Spleen (tissue), 11 donors: ENCODE results near the gene AP4B1. TPM values are rescaled to one million over a fixed set of nuclear protein-coding genes. Genes with fewer than 3 reads are reported as not detected.

ENCODE experiments used
- DNase-seq: peaks from one replicate; pipeline ENCODE4 v3.0.0-alpha.2; 2020
- H3K27ac ChIP-seq, 8 donors: fragments of 200-600 bp; sonication (generic) in 7 of 8; 1 replicate in 4 of 8; 2 replicates in 4 of 8; pipeline versions ENCODE4 v1.5.0 to v1.8.0; 2016 to 2021; ENCODE audit warnings: inconsistent platforms in 4 of 8, mild to moderate bottlenecking in 4 of 8, moderate library complexity in 1 of 8
- H3K27me3 ChIP-seq, 7 donors: fragments of 200-600 bp; sonication (generic) in 6 of 7; replicated peaks in 1 of 7; 1 replicate in 4 of 7; 2 replicates in 3 of 7; pipeline versions ENCODE4 v1.5.0 to v1.8.0; 2016 to 2021; ENCODE audit warnings: inconsistent platforms in 3 of 7, mild to moderate bottlenecking in 1 of 7
- H3K36me3 ChIP-seq, 6 donors: fragments of 200-600 bp; sonication (generic) in 5 of 6; 1 replicate in 4 of 6; 2 replicates in 2 of 6; pipeline versions ENCODE4 v1.5.0 to v1.8.0; 2016 to 2021; ENCODE audit warnings: inconsistent platforms in 2 of 6
- H3K4me1 ChIP-seq, 6 donors: fragments of 200-600 bp; sonication (generic) in 5 of 6; 1 replicate in 3 of 6; 2 replicates in 3 of 6; pipeline versions ENCODE4 v1.5.0 to v1.8.0; 2016 to 2021; ENCODE audit warnings: inconsistent platforms in 3 of 6
- H3K4me3 ChIP-seq, 8 donors: fragments of 200-600 bp; sonication (generic) in 7 of 8; 1 replicate in 4 of 8; 2 replicates in 4 of 8; pipeline versions ENCODE4 v1.5.0 to v1.8.0; 2016 to 2021; ENCODE audit warnings: inconsistent platforms in 4 of 8, mild to moderate bottlenecking in 4 of 8, moderate library complexity in 2 of 8
- H3K9me3 ChIP-seq, 8 donors: fragments of 200-600 bp; sonication (generic) in 7 of 8; 1 replicate in 4 of 8; 2 replicates in 4 of 8; pipeline versions ENCODE4 v1.5.0 to v1.8.0; 2016 to 2021; ENCODE audit warnings: inconsistent platforms in 4 of 8
- POLR2A ChIP-seq, 3 donors: fragments of 450-650 bp; IDR thresholded peaks; one replicate each; pipeline ENCODE4 v1.5.1; 2017; ENCODE audit warnings: antibody characterized with exemption in 3 of 3, mild to moderate bottlenecking in 1 of 3
- POLR2AphosphoS5 ChIP-seq, 3 donors: sonication (generic); formaldehyde crosslinking; IDR thresholded peaks; one replicate each; pipeline ENCODE4 v1.5.1; 2017; ENCODE audit warnings: antibody characterized with exemption in 3 of 3
- WGBS, 5 donors: extraction: QIAGEN DNeasy Blood & Tissue Kit in 3 of 5; methylation state at CpG; one replicate each; pipeline versions ENCODE4 v1.1.5 to v1.1.7; 2013 to 2018; 5-methylcytosine and 5-hydroxymethylcytosine counted together
- intact Hi-C: fragments of 100-400 bp; cut with DNase I; formaldehyde crosslinking; loops from one replicate; pipeline ENCODE4 v1.15.0; 2023; ENCODE audit warnings: low total_unique reads
- polyA plus RNA-seq, 3 donors: library from polyadenylated mRNA; stranded (reverse); fragments of 200-250 nt; gene quantifications; one replicate each; pipeline ENCODE4 v1.2.1, GENCODE V29; 2013
- total RNA-seq, 7 donors: library from RNA; depleted of rRNA in 3 of 7; stranded (reverse); fragments of >200 nt in 3 of 7; fragmentation: NEBNext Ultra II Directional in 4 of 7; extraction: Animal tissue kit (Norgen Biotek cat#: 25700) in 4 of 7; gene quantifications; one replicate each; pipeline versions ENCODE4 v1.1.0 to v1.2.1, GENCODE V29; 2016 to 2021
- TF ChIP-seq, protein P1 (sequence below), 11 experiments: fragments of 200-600 bp in 7 of 11; fragments of 450-650 bp in 4 of 11; sonication (generic) in 4 of 11; IDR thresholded peaks in 8 of 11; conservative IDR thresholded peaks in 3 of 11; 1 replicate in 7 of 11; 2 replicates in 4 of 11; pipeline versions ENCODE4 v1.4.0 to v1.8.0; 2016 to 2021; ENCODE audit warnings: antibody characterized with exemption in 11 of 11, inconsistent platforms in 4 of 11, mild to moderate bottlenecking in 1 of 11
- donor health status: healthy with polysubstance abuse.
- donor health status: DM: no; HTN: no; CAD: no; lungs with moderate emphysema.
- donor health status: DM: no; HTN: no; CAD: no.
- donor health status: Bipolar disorder and iron deficiency.
- donor health status: healthy.
- donor health status: DM: no; HTN: no; CAD: no.
- donor health status: DM: yes; HTN: yes; CAD: no.

The AP4B1 gene
- total and polyA plus RNA-seq, 10 donors, result 23.9 to 58.0 (median 32.3) TPM

DNA sequence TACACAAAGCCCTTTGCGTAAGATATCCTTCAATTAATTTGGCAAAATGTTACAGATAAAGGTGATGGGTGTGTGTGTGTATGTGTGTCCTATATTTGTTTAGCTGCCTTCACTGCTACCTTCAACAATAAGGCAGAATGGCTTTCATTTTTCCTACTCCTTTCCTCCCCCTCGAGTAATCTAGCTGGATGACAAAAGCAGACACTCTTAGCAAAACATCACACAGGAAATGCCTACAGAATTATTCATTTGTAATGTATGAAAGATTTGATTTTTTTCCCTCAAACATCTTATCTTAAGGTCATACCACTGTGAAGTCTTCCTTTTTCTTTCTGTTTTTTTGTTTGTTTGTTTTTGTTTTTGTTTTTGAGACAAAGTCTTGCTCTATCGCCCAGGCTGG, 43.7 kb downstream of the AP4B1 start:
- Histone ChIP-seq H3K27me3 (no peaks in the 10 kb centered on the region), H3K27ac (peak overlapping the region; percentile 20 to 80 (median 75)), H3K9me3 (no peaks in the 10 kb centered on the region), H3K4me1 (peaks cover 32 to 89% (median 58%) of the 10 kb centered on the region in 6 donors), H3K4me3 (no peak overlapping the region), H3K36me3 (peaks cover 0 to 26% (median 1%) of the 10 kb centered on the region in 6 donors)
- WGBS, 5 donors, result 56 to 65% (median 61%) methylated on average over 3 of the region's 3 CpGs
- no peak for DNase-seq
- intact Hi-C loops, result no loop called here
- TF ChIP-seq POLR2A (IDR thresholded peaks at IDR 0.05) (no peak), POLR2AphosphoS5 (IDR thresholded peaks at IDR 0.05) (no peak)
- TF ChIP-seq, protein P1, sequence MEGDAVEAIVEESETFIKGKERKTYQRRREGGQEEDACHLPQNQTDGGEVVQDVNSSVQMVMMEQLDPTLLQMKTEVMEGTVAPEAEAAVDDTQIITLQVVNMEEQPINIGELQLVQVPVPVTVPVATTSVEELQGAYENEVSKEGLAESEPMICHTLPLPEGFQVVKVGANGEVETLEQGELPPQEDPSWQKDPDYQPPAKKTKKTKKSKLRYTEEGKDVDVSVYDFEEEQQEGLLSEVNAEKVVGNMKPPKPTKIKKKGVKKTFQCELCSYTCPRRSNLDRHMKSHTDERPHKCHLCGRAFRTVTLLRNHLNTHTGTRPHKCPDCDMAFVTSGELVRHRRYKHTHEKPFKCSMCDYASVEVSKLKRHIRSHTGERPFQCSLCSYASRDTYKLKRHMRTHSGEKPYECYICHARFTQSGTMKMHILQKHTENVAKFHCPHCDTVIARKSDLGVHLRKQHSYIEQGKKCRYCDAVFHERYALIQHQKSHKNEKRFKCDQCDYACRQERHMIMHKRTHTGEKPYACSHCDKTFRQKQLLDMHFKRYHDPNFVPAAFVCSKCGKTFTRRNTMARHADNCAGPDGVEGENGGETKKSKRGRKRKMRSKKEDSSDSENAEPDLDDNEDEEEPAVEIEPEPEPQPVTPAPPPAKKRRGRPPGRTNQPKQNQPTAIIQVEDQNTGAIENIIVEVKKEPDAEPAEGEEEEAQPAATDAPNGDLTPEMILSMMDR (IDR thresholded peaks at IDR 0.05 in 8 of 11, conservative IDR thresholded peaks at IDR 0.05 in 3 of 11), result no peak

DNA sequence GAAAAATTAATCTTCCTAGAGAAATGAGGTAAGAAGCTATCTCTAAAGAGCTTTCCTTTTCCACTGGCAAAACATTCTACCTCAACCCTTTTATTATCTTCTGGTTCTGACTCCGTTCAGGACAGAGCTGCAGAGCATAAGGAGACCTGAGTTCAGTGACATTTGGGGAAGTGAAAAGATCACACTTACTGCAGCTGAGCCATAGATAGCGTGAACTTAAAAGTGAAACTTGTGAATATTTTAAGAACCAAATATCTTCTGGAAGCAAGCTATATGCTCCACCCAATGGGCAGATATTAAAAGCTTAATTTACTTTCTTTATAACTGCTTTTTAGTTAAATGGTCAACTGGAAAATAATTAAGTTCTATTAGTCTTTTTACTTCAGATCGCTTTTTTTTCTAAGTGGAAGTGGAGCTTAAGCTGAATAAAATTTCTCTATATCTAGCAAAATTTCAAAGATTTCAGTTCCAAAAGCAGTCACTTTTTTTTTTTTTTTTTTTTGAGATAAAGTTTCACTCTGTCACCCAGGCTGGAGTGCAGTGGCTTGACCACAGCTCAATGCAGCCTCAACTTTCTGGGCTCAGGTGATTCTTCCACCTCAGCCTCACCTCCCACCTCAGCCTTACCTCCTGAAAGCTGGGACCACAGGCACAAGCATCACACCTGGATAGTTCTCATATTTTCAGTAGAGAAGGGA, 45.0 kb downstream of the AP4B1 start:
- no peak for DNase-seq
- peaks cover 0 to 39% (median 4%) of the 10 kb centered on the region in 6 donors for H3K36me3 ChIP-seq
- H3K4me1 ChIP-seq, result peaks cover 32 to 82% (median 58%) of the 10 kb centered on the region in 6 donors
- 17 to 40% (median 26%) methylated on average over 3 of the region's 3 CpGs for WGBS, 5 donors
- H3K4me3 ChIP-seq, result peak overlapping the region in 1 of 8 donors; percentile 41
- intact Hi-C loops, result no loop called here
- peak overlapping the region; percentile 57 to 80 (median 75) for H3K27ac ChIP-seq
- TF ChIP-seq POLR2AphosphoS5 (IDR thresholded peaks at IDR 0.05) (peak in 1 of 3 donors; percentile 35), POLR2A (IDR thresholded peaks at IDR 0.05) (no peak)
- TF ChIP-seq, protein P1 (IDR thresholded peaks at IDR 0.05 in 8 of 11, conservative IDR thresholded peaks at IDR 0.05 in 3 of 11), result no peak
- H3K27me3 ChIP-seq, result no peaks in the 10 kb centered on the region
- no peaks in the 10 kb centered on the region for H3K9me3 ChIP-seq

GRCh38 chr1:113858982-113859381, 45.6 kb downstream of the AP4B1 start:
- no peak for DNase-seq
- Histone ChIP-seq H3K4me3 (peak overlapping the region in 1 of 8 donors; percentile 41), H3K9me3 (no peaks in the 10 kb centered on the region), H3K27ac (peak overlapping the region in 7 of 8 donors; percentile 68 to 80 (median 75)), H3K27me3 (no peaks in the 10 kb centered on the region), H3K36me3 (peaks cover 0 to 42% (median 7%) of the 10 kb centered on the region in 6 donors), H3K4me1 (peaks cover 32 to 79% (median 58%) of the 10 kb centered on the region in 6 donors)
- TF ChIP-seq, protein P1 (IDR thresholded peaks at IDR 0.05 in 8 of 11, conservative IDR thresholded peaks at IDR 0.05 in 3 of 11), result no peak
- TF ChIP-seq POLR2AphosphoS5 (IDR thresholded peaks at IDR 0.05) (no peak), POLR2A (IDR thresholded peaks at IDR 0.05) (no peak)
- intact Hi-C loops, result no loop called here
- WGBS, 5 donors, result 70 to 93% (median 85%) methylated on average over 1 of the region's 1 CpG

- Histone ChIP-seq H3K27ac (peak overlapping the region in 7 of 8 donors; percentile 49 to 80 (median 75)), H3K9me3 (no peaks in the 10 kb centered on the region), H3K36me3 (peaks cover 0 to 44% (median 7%) of the 10 kb centered on the region in 6 donors), H3K4me3 (peak overlapping the region in 1 of 8 donors; percentile 41), H3K27me3 (no peaks in the 10 kb centered on the region), H3K4me1 (peaks cover 32 to 73% (median 58%) of the 10 kb centered on the region in 6 donors)
- DNase-seq, result no peak
- TF ChIP-seq POLR2AphosphoS5 (IDR thresholded peaks at IDR 0.05) (no peak), POLR2A (IDR thresholded peaks at IDR 0.05) (no peak)
- TF ChIP-seq, protein P1 (IDR thresholded peaks at IDR 0.05 in 8 of 11, conservative IDR thresholded peaks at IDR 0.05 in 3 of 11), result no peak
- 51 to 67% (median 59%) methylated on average over 3 of the region's 3 CpGs for WGBS, 5 donors
- intact Hi-C loops, result no loop called here
Measured at GRCh38 chr1:113858418-113858817, 46.2 kb downstream of the AP4B1 start.
